CD4-positive, alpha-beta T cell treated with Interleukin-2 at 100 ng/mL for 4 hours (primary cell): ENCODE measurements around the gene AVPR1A.

Source experiments
- DNase-seq: peaks from one replicate; pipeline ENCODE4 v3.0.0-alpha.2; 2020; ENCODE audit warnings: low spot score

The AVPR1A gene

GRCh38 chr12:63095369-63095980 is 55.5 kb downstream of the AVPR1A start:
- DNase-seq = no peak

GRCh38 chr12:63093711-63094110 is 57.3 kb downstream of the AVPR1A start:
- no peak for DNase-seq

DNA sequence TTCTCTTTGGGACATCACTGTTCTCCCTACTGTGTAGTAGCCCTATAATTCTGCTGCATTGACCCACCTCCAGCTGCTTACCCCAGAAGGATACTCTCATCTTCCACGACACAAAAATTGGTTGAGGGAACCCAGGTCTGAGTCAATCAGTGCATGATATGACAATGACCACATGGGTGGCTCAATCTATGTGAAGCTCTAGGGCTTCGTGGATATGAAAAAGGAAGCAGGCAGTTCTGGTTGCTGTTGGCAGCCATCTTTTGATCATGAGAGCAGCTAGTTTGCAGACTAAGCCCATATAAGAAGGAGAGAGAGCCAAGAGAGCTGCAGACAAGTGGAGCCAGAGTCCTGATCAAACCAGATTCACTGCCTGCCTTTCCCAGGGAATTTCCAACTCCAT is 57.9 kb downstream of the AVPR1A start:
- no peak for DNase-seq
